HepG2 (cell line): Measurements from ENCODE around the gene CNRIP1. TPM values are rescaled to one million over a fixed set of nuclear protein-coding genes. Genes with fewer than 3 reads are reported as not detected.

Source experiments
- ATAC-seq: fragments of 200-7000 bp; cut with Tn5 transposase; 3 replicates; pipeline ENCODE4 v1.9.1; 2020; ENCODE audit warnings: mild to moderate bottlenecking, moderate library complexity
- BruUV-seq: library from RNA; stranded (reverse); fragments of 400-500 nt; replicated peaks from 2 replicates; lab custom pipeline; 2021; lab: Mats Ljungman, UMichigan
- CTCF ChIA-PET: fragments of 300-600 bp; formaldehyde crosslinking; extraction: SDS; loops from one replicate; lab custom pipeline; 2021; ENCODE audit warnings: low total read pairs, inconsistent platforms, low intra/inter-chr PET ratio; lab: Yijun Ruan, JAX
- POLR2A ChIA-PET: fragments of 350-600 bp; sonication (Branson Sonifier 250); formaldehyde crosslinking; loops from one replicate; lab custom pipeline; 2020; ENCODE audit warnings: antibody characterized with exemption, inconsistent platforms; lab: Yijun Ruan, JAX
- DNase-seq: peaks from one replicate; pipeline ENCODE4 v3.0.0-alpha.2; 2015; ENCODE audit warnings: low spot score
- FAIRE-seq: peaks from 3 replicates; lab custom pipeline; 2011; peaks lifted over from hg19 to GRCh38; lab: Jason Lieb, UNC
- H2AFZ ChIP-seq: one replicate; pipeline ENCODE4 v1.6.1; 2011; ENCODE audit warnings: low read length, inconsistent platforms
- H3K27ac ChIP-seq: fragments of 300-600 bp; 3 replicates; pipeline ENCODE4 v1.8.0; 2011; ENCODE audit warnings: mixed run types, mild to moderate bottlenecking, mixed read lengths, low read length, inconsistent platforms; ENCODE audit not compliant: insufficient read depth; ENCODE audit errors: extremely low read length
- H3K27me3 ChIP-seq, 2 experiments: fragments of 200-600 bp in 1 of 2; 2 replicates in 1 of 2; 3 replicates in 1 of 2; pipeline versions ENCODE4 v1.6.0 to v1.8.0; 2011; ENCODE audit warnings: low read length in 2 of 2, mild to moderate bottlenecking in 2 of 2, moderate library complexity in 2 of 2, inconsistent platforms in 1 of 2; ENCODE audit not compliant: insufficient read depth in 2 of 2, control insufficient read depth in 1 of 2
- H3K36me3 ChIP-seq, 2 experiments: fragments of 200-600 bp in 1 of 2; replicated peaks in 1 of 2; 2 replicates in 1 of 2; 3 replicates in 1 of 2; pipeline versions ENCODE4 v1.5.1 to v1.8.0; 2011; ENCODE audit warnings: low read length in 2 of 2, inconsistent platforms in 1 of 2; ENCODE audit not compliant: insufficient read depth in 2 of 2, control insufficient read depth in 1 of 2
- H3K4me1 ChIP-seq: 2 replicates; pipeline ENCODE4 v1.5.1; 2012; ENCODE audit warnings: low read length, inconsistent platforms; ENCODE audit not compliant: insufficient read depth
- H3K4me2 ChIP-seq: 2 replicates; pipeline ENCODE4 v1.6.0; 2011; ENCODE audit warnings: low read depth, low read length, inconsistent platforms
- H3K4me3 ChIP-seq, 3 experiments: fragments of 200-600 bp in 1 of 3; sonication (generic), shearing (Covaris generic) in 1 of 3; replicated peaks in 1 of 3; 2 replicates each; pipeline ENCODE4 v1.5.1; 2011 to 2016; ENCODE audit warnings: low read length in 3 of 3, inconsistent platforms in 2 of 3, low read depth in 2 of 3, mild to moderate bottlenecking in 2 of 3, control low read depth in 1 of 3, mixed read lengths in 1 of 3; ENCODE audit not compliant: insufficient read depth in 1 of 3
- H3K79me2 ChIP-seq: one replicate; pipeline ENCODE4 v1.6.1; 2011; ENCODE audit warnings: low read length, inconsistent platforms; ENCODE audit not compliant: insufficient read depth
- H3K9ac ChIP-seq: 2 replicates; pipeline ENCODE4 v1.6.0; 2011; ENCODE audit warnings: mild to moderate bottlenecking, low read depth, low read length, inconsistent platforms; ENCODE audit not compliant: insufficient read depth
- H3K9me3 ChIP-seq: 2 replicates; pipeline ENCODE4 v1.5.1; 2012; ENCODE audit warnings: mild to moderate bottlenecking, low read length
- H4K20me1 ChIP-seq: 2 replicates; pipeline ENCODE4 v1.6.0; 2011; ENCODE audit warnings: inconsistent platforms, mild to moderate bottlenecking, low read length, moderate library complexity; ENCODE audit not compliant: insufficient read depth
- FOXA1 ChIP-seq, 2 experiments: fragments of 450-650 bp in 1 of 2; sonication (generic) in 1 of 2; formaldehyde crosslinking in 1 of 2; IDR thresholded peaks; 2 replicates each; pipeline versions ENCODE4 v1.4.0 to v1.6.1; 2016 to 2020; ENCODE audit warnings: missing genetic modification reagents in 1 of 2
- HOXA7 ChIP-seq: sonication (generic); formaldehyde crosslinking; IDR thresholded peaks from 2 replicates; pipeline ENCODE4 v1.8.1; 2022; ENCODE audit warnings: mild to moderate bottlenecking, missing genetic modification reagents, moderate library complexity
- PRDM4 ChIP-seq: sonication (generic); formaldehyde crosslinking; IDR thresholded peaks from 2 replicates; pipeline ENCODE4 v1.9.0; 2021; ENCODE audit warnings: missing genetic modification reagents, borderline replicate concordance
- UBTF ChIP-seq: sonication (generic); formaldehyde crosslinking; IDR thresholded peaks from 2 replicates; pipeline ENCODE4 v1.4.0; 2020; ENCODE audit warnings: mild to moderate bottlenecking, missing genetic modification reagents
- ZBTB20 ChIP-seq: sonication (generic); formaldehyde crosslinking; IDR thresholded peaks from 2 replicates; pipeline ENCODE4 v1.8.1; 2023; ENCODE audit warnings: missing genetic modification reagents, low read depth, mild to moderate bottlenecking, borderline replicate concordance
- ZNF160 ChIP-seq: sonication (generic); formaldehyde crosslinking; IDR thresholded peaks from 2 replicates; pipeline ENCODE4 v1.8.0; 2022; ENCODE audit warnings: mild to moderate bottlenecking, inconsistent platforms, missing genetic modification reagents
- ZNF276 ChIP-seq: sonication (generic); formaldehyde crosslinking; IDR thresholded peaks from 2 replicates; pipeline ENCODE4 v1.4.0; 2020; ENCODE audit warnings: mild to moderate bottlenecking, low read depth, missing genetic modification reagents
- ZNF446 ChIP-seq: sonication (generic); formaldehyde crosslinking; IDR thresholded peaks from 2 replicates; pipeline ENCODE4 v1.5.0; 2020; ENCODE audit warnings: mild to moderate bottlenecking, missing genetic modification reagents
- ZNF510 ChIP-seq: sonication (generic); formaldehyde crosslinking; IDR thresholded peaks from 2 replicates; pipeline ENCODE4 v1.4.0; 2020; ENCODE audit warnings: low read depth, mild to moderate bottlenecking, missing genetic modification reagents
- ZNF766 ChIP-seq: sonication (generic); formaldehyde crosslinking; IDR thresholded peaks from 2 replicates; pipeline ENCODE4 v1.5.0; 2020; ENCODE audit warnings: missing genetic modification reagents, borderline replicate concordance
- WGBS: methylation state at CpG from one replicate; pipeline ENCODE4 v1.1.6; 2017; ENCODE audit warnings: low lambda C conversion rate; 5-methylcytosine and 5-hydroxymethylcytosine counted together
- in situ Hi-C: cut with HindIII; loops from 2 replicates; pipeline ENCODE4 v1.10.0; 2017; ENCODE audit warnings: low pct_unique_long_range_greater_than_20kb; ENCODE audit not compliant: extremely low pct_ligation_motif_present
- intact Hi-C: fragments of 100-400 bp; cut with micrococcal nuclease; formaldehyde crosslinking; loops from one replicate; pipeline ENCODE4 v1.10.0; 2022; ENCODE audit not compliant: unreplicated experiment
- polyA plus RNA-seq, 8 experiments: library from polyadenylated mRNA; depleted of rRNA in 3 of 8; stranded (reverse) in 7 of 8; unstranded in 1 of 8; fragments of >200 nt; fragmentation: Illumina TruSeq in 4 of 8; extraction: Trizol in 4 of 8; gene quantifications; 2 replicates each; pipeline versions ENCODE4 v1.2.1 to v1.2.3, GENCODE V29; 2011 to 2016; ENCODE audit warnings: low read depth in 4 of 8, missing spikeins in 1 of 8, mixed read lengths in 1 of 8; ENCODE audit not compliant: insufficient read depth in 1 of 8
- total RNA-seq, 5 experiments: library from RNA; depleted of rRNA; stranded (reverse); fragments of >200 nt; fragmentation: Illumina TruSeq; extraction: Trizol; gene quantifications; 2 replicates each; pipeline ENCODE4 v1.2.3, GENCODE V29; 2016; ENCODE audit warnings: low read depth in 1 of 5
- TF ChIP-seq, protein P1 (sequence below): sonication (generic); formaldehyde crosslinking; IDR thresholded peaks from 2 replicates; pipeline ENCODE4 v1.4.0; 2020; ENCODE audit warnings: missing genetic modification reagents
- TF ChIP-seq, protein P2 (sequence below): IDR thresholded peaks from 2 replicates; pipeline ENCODE4 v1.6.1; 2016; ENCODE audit warnings: missing compliant biosample characterization, missing genetic modification reagents, borderline replicate concordance

CNRIP1 gene
- total and polyA plus RNA-seq, 2 of the 13 experiments (the other 11 are each of a cell fraction or from before 2014, with no cell fraction given): not detected

- ChIA-PET CTCF (no interaction called here), POLR2A (no interaction called here)
- BruUV-seq: no TSS peak
- Histone ChIP-seq H3K36me3 (no peaks in the 10 kb centered on the region), H2AFZ (no peak overlapping the region), H3K79me2 (no peaks in the 10 kb centered on the region), H3K27me3 (peaks cover 0 to 8% of the 10 kb centered on the region in 2 experiments; a peak in 1 of 5 replicates), H3K4me2 (no peak overlapping the region), H3K27ac (no peak overlapping the region), H3K9ac (no peak overlapping the region), H4K20me1 (no peaks in the 10 kb centered on the region), H3K9me3 (no peaks in the 10 kb centered on the region), H3K4me1 (peaks cover 6% of the 10 kb centered on the region), H3K4me3 (no peak overlapping the region)
- TF ChIP-seq ZNF160 (CRISPR knock-in tag): no peak
- no peak for TF ChIP-seq ZBTB20 (CRISPR knock-in tag)
- no peak for TF ChIP-seq FOXA1 (IDR thresholded peaks at IDR 0.05)
- TF ChIP-seq FOXA1 (CRISPR knock-in tag; IDR thresholded peaks at IDR 0.05): no peak
- no peak for TF ChIP-seq ZNF766 (CRISPR knock-in tag)
- TF ChIP-seq PRDM4 (CRISPR knock-in tag): no peak
- TF ChIP-seq, protein P1, sequence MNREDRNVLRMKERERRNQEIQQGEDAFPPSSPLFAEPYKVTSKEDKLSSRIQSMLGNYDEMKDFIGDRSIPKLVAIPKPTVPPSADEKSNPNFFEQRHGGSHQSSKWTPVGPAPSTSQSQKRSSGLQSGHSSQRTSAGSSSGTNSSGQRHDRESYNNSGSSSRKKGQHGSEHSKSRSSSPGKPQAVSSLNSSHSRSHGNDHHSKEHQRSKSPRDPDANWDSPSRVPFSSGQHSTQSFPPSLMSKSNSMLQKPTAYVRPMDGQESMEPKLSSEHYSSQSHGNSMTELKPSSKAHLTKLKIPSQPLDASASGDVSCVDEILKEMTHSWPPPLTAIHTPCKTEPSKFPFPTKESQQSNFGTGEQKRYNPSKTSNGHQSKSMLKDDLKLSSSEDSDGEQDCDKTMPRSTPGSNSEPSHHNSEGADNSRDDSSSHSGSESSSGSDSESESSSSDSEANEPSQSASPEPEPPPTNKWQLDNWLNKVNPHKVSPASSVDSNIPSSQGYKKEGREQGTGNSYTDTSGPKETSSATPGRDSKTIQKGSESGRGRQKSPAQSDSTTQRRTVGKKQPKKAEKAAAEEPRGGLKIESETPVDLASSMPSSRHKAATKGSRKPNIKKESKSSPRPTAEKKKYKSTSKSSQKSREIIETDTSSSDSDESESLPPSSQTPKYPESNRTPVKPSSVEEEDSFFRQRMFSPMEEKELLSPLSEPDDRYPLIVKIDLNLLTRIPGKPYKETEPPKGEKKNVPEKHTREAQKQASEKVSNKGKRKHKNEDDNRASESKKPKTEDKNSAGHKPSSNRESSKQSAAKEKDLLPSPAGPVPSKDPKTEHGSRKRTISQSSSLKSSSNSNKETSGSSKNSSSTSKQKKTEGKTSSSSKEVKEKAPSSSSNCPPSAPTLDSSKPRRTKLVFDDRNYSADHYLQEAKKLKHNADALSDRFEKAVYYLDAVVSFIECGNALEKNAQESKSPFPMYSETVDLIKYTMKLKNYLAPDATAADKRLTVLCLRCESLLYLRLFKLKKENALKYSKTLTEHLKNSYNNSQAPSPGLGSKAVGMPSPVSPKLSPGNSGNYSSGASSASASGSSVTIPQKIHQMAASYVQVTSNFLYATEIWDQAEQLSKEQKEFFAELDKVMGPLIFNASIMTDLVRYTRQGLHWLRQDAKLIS (CRISPR knock-in tag): no peak
- no peak for TF ChIP-seq UBTF (CRISPR knock-in tag)
- TF ChIP-seq ZNF276: no peak
- TF ChIP-seq, protein P2, sequence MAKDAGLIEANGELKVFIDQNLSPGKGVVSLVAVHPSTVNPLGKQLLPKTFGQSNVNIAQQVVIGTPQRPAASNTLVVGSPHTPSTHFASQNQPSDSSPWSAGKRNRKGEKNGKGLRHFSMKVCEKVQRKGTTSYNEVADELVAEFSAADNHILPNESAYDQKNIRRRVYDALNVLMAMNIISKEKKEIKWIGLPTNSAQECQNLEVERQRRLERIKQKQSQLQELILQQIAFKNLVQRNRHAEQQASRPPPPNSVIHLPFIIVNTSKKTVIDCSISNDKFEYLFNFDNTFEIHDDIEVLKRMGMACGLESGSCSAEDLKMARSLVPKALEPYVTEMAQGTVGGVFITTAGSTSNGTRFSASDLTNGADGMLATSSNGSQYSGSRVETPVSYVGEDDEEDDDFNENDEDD: no peak
- no peak for TF ChIP-seq ZNF510 (CRISPR knock-in tag)
- TF ChIP-seq HOXA7 (CRISPR knock-in tag): no peak
- no peak for TF ChIP-seq ZNF446 (CRISPR knock-in tag)
- ATAC-seq: no peak
- WGBS: 10% methylated on average over 3 of the region's 3 CpGs
- no peak for FAIRE-seq
- no peak for DNase-seq
- in situ Hi-C loops (no loop called here), intact Hi-C loops (loop anchor here (5.0 to 10.0 kb wide), 2 partner anchors 90 to 157 kb away; no protein-coding TSS in a partner anchor)
Measured at GRCh38 chr2:68284896-68285295, 34.9 kb downstream of the CNRIP1 start.
